NCI-H2171 treated with DMSO at 0.1 percent for 48 hours (cell line): ENCODE results near the gene OTUD3.
A peak's percentile ranks its signal among the peaks of the same experiment; 100 is the strongest.
"Not testable (repeated sequence)": the region's sequence is repeated elsewhere in the genome, so short reads cannot be mapped to it uniquely, and the experiment has no call there.

Experiments used
- DNase-seq: peaks from one replicate; lab custom pipeline; 2025; lab: John Stamatoyannopoulos, UW

Gene OTUD3

GRCh38 chr1:19868575-19868974 is 13.6 kb upstream of the OTUD3 start:
- not testable (repeated sequence) for DNase-seq

DNA sequence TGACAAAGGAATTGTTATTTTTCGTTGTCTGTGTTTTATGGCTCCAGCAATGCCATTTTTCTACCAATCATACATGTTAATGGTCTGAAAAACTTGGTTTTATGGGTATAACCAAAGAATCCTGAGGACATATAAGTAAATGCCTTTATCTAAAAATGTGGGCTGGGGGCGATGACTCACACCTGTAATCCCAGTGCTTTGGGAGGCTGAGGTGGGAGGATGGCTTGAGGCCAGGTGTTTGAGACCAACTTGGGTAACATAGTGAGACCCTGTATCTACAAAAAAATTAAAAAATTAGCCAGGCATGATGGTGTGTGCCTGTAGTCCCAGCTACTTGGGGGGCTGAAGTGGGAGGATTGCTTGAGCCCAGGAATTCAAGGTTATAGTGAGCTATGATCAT is 12.7 kb upstream of the OTUD3 start:
- not testable (repeated sequence) for DNase-seq

DNA sequence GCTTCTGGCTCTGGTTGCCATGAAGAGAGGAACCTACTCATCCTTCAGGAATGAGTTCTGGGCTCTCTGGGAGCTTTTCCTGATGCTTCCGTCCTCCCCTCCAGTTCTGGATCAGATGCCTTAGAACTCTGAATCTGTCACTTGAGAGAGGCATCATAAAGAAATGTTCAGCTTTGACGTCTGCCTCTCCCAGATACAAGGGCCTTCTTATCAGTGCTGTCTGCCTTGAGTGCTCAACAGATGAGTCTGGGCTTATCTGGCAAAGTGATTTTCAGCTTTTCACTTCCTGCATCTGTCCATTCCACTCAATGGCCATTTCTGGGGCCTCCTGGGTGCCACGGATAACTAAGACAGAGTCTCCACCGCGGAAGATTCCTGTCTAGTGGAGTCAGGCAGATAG is 12.3 kb upstream of the OTUD3 start:
- no peak for DNase-seq

DNA sequence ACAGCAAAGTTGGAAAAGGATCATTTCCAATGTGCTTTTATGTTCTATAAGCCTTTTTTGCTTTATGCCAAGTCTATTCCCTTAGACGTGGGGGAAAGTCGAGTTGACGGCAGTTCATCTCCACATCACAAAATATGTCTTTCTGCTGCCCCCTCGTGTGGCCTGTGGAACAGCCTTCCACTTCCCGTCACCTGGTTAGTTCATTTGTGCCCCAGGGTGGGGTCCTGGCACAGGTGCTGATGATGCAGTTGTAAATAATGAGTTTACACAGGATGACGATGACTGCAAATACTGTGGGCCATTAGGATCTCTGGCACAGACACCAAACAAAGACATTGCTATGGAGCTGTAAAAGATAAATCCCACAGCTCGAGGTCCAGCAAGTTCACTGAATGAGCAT is 10.0 kb upstream of the OTUD3 start:
- no peak for DNase-seq

DNA sequence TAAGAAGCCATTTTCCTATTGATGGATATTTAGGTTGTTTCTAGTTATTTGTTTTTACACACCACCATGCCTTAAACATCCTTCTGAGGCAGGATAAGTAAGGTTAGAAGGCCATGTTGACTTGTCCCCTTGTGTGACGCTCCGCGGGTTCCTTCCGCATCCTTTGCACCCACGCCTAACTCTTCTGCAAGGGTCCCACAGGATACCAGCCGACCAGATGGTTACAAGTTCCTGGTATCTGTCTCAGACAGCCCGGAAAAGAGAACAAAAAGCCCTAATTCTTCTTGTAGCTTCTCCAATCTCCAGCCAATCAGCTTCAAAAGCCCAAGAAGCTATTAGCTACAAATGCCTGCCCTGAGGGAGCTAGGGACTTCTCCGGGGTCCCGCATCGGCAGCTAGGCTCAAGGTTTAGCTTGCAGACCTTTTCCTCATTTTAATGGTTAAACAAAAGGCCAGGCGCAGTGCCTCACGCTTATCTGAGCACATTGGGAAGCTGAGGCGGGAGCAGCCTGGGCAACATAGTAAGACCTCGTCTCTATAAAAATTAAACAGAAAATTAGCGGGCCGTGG is 4.9 kb upstream of the OTUD3 start:
- no peak for DNase-seq

DNA sequence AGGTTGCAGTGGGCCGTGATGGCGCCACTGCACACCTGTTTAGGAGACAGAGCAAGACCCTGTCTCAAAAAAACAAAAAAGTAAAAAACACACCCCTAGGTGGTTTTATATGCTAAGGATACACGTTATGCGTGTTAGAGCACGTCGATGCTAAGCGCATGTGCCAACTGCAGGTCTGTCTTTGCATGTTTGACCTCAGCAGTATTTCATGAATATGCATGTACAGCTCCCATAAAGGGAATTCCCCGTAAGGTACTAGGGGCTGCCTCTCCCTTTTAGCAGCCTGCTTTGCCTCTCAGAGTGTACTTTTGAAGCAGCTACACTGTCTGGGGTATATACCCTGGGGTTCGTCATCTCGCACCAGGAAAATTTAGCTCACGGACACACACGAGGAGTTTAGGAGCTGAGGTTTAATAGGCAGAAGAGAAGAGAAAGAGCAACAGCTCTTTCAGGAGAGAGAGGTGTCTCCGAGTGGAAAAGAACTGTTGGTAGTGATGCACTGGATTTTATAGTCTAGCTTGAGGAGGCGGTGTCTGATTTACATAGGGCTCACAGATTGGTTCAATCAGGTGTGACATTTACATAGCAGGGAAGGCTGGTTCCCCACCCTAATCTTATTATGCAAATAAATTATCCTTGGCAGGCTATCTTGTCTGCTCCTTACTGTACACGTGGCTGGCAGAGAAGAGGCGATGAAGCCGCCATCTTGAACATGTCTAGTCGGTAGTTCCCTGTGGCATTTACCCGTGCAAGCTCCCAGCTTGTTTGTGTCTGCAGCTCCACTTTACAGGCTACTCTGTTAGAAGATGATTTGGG is 4.2 kb upstream of the OTUD3 start:
- peak; percentile 31 for DNase-seq

GRCh38 chr1:19878637-19878985 is 3.6 kb upstream of the OTUD3 start:
- no peak for DNase-seq

GRCh38 chr1:19879227-19879626 is 3.0 kb upstream of the OTUD3 start:
- DNase-seq, result no peak

DNA sequence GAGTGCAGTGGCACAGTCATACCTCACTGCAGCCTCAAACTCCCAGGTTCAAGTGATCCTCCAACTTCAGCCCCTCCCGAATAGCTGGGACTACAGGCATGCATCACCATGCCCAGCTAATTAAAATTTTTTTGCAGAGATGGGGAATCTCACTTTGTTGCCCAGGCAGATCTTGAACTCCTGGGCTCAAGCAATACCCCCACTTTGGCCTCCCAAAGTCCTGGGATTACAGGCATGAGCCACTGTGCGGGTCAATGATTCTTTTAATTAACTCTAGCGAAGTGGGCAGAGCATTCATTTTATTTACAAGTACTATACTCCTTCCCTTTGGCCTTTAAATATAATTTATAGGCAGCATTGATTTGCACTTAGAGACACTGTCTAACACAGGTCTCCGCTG is 2.5 kb upstream of the OTUD3 start:
- no peak for DNase-seq

DNA sequence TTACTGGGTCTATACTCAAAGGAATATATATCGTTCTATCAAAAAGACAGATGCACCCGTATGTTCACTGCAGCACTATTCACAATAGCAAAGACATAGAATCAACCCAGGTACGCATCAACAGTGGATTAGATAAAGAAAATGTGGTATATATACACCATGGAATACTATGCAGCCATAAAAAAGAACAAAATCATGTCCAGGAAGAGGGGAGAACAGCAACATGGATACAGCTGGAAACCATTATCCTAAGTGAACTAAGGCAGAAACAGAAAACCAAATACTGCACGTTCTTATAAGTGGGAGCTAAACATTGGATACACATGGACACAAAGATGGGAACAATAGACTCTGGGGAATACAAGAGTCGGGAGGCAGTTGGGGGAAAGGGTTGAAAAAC is 1.4 kb upstream of the OTUD3 start:
- DNase-seq, result not testable (repeated sequence)

DNA sequence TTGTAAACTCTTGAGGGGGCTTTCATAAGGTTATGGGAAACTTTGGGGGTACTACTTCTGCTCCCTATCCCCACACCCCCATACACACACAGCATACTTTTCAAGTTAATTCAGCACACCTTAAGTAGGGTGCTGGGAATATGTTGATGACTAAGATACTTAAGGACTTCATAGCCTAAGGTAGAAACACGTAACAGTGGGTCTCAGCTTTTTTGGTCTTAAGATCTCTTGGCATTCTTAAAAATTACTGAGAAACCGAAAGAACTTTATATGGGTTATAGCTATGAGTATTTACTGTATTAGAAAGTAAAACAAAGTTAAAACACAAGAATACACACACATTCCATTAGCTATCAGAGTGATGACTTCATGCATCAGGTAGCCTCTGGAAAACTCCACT is 2.1 kb downstream of the OTUD3 start:
- DNase-seq, result no peak

GRCh38 chr1:19885821-19886220 is 3.6 kb downstream of the OTUD3 start:
- no peak for DNase-seq

DNA sequence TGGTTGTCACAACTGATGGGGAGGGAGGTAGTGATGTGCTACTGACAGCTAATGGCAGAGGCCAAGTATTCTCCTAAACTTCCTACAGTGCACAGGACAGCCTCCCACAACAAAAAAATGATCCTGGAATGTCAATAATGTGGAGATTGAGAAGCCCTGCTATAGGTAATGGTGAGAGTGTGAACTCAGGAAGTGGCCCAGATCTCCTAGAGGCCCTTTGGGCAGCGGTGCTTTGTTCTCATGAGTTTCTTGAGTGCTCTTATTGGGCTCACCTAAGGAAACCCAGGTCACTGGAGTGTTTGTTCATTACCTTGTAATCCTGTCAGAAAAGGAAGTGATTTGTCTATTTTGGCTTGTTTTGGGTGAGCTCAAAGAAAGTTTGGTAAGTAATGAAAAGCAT is 5.9 kb downstream of the OTUD3 start:
- DNase-seq, result no peak

- no peak for DNase-seq
These were observed 7.5 kb downstream of the OTUD3 start for GRCh38 chr1:19889656-19890055.

GRCh38 chr1:19892129-19892528 is 9.9 kb downstream of the OTUD3 start:
- no peak for DNase-seq

DNA sequence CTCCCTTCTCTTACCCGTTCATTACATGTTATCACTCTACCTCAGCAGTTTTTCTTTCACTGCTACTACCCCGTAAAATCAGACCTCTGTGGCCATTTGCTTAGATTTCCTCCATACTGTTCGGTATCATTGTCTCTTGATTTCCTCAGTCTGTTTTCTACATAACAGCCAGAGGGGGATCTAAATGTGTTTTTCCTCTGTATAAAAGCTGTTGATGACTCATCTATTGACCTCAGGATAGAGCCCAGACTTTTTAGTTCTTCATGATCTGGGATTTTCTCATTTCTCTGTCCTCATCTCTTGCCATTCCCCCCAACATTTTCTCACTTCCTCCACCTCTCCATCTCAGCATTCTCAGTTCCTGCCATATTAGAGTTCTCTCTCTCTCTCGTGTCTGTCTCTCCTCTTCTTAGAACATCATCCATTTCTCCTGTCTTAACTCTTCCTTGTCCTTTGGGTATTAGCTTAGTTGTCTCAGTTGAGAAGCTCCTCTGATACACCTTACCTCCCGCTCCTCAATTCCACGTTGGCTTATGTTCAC is 10.5 kb downstream of the OTUD3 start:
- DNase-seq, result no peak

- no peak for DNase-seq
These were observed 11.5 kb downstream of the OTUD3 start for GRCh38 chr1:19893687-19894086.

DNA sequence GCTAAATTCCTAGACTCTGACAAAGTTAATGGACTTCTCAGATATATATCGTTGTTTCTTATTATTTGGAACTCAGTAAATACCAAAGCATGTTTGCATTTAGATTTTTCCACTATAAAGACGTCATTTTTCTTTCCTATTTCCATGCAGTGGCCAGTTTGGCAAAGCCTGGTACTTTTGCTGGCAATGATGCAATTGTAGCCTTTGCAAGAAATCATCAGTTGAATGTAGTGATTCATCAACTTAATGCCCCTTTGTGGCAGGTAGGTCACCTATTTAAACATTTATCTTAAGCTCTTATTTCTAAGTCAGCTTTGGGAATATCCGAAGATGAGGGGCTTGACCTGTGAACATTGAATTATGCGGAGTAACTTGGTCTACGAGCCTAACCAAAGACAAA is 12.0 kb downstream of the OTUD3 start:
- DNase-seq, result no peak

- DNase-seq, result no peak
These were observed 19.5 kb downstream of the OTUD3 start for GRCh38 chr1:19901653-19902052.

- no peak for DNase-seq
These were observed 21.4 kb downstream of the OTUD3 start for GRCh38 chr1:19903621-19904020.

- DNase-seq, result no peak
These were observed 25.3 kb downstream of the OTUD3 start for GRCh38 chr1:19907456-19907855.

DNA sequence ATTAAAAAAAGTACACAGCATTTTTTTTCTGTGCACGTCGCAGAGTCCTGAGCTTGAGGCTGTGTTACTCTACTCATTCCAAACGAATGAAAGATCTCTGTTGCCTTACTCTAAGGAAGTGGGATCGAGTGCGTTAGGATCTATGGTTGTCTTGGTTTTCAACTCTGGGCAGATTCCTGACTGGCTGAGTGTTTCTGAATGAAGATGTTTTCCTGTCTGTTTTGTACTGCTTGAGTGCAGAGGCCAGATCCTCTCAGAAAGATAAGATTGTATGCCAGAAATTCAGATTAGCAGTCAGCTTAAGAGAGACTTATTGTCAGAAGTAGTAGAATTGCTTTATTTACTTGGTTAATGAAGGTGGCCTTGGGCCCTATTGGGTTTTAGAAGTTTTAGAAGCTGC is 27.2 kb downstream of the OTUD3 start:
- no peak for DNase-seq

- DNase-seq, result no peak
These were observed 27.8 kb downstream of the OTUD3 start for GRCh38 chr1:19909971-19910370.

- no peak for DNase-seq
These were observed 28.5 kb downstream of the OTUD3 start for GRCh38 chr1:19910650-19911049.
